Natural killer cell (primary cell): ENCODE results near the gene PLCXD1. TPM values are rescaled to one million over a fixed set of nuclear protein-coding genes. Genes with fewer than 3 reads are reported as not detected.

Experiments
- ATAC-seq, 3 donors: fragments of 150-1000 bp in 2 of 3; fragments of 200-7000 bp in 1 of 3; cut with Tn5 transposase; 1 replicate in 1 of 3; 2 replicates in 2 of 3; pipeline ENCODE4 v1.10.0; 2021; ENCODE audit warnings: mild to moderate bottlenecking in 2 of 3, moderate library complexity in 2 of 3
- DNase-seq, 2 donors: peaks; one replicate each; pipeline versions ENCODE4 v3.0.0 to v3.0.0-alpha.2; 2013 to 2021; ENCODE audit warnings: mixed read lengths in 1 of 2
- H3K27ac ChIP-seq: one replicate; pipeline ENCODE4 v1.5.1; 2013; ENCODE audit warnings: mild to moderate bottlenecking, low read length
- H3K27me3 ChIP-seq: one replicate; pipeline ENCODE4 v1.6.1; 2013; ENCODE audit warnings: low read length; ENCODE audit not compliant: control insufficient read depth, insufficient read depth
- H3K36me3 ChIP-seq: one replicate; pipeline ENCODE4 v1.6.1; 2013; ENCODE audit warnings: low read length; ENCODE audit not compliant: control insufficient read depth, insufficient read depth
- H3K4me1 ChIP-seq: one replicate; pipeline ENCODE4 v1.6.1; 2013; ENCODE audit warnings: low read length; ENCODE audit not compliant: control insufficient read depth, insufficient read depth
- H3K4me3 ChIP-seq: one replicate; pipeline ENCODE4 v1.5.1; 2013; ENCODE audit warnings: low read length
- H3K9me3 ChIP-seq: one replicate; pipeline ENCODE4 v1.6.1; 2013; ENCODE audit warnings: low read length; ENCODE audit not compliant: control insufficient read depth, insufficient read depth
- H3K27ac Mint-ChIP-seq, 2 donors: one replicate each; pipeline ENCODE4 v1.8.0; 2022; ENCODE audit warnings: mild to moderate bottlenecking in 2 of 2, mixed read lengths in 2 of 2, moderate library complexity in 1 of 2
- H3K27me3 Mint-ChIP-seq, 2 donors: one replicate each; pipeline ENCODE4 v1.8.0; 2022; ENCODE audit warnings: low read depth in 2 of 2, mixed read lengths in 2 of 2
- H3K36me3 Mint-ChIP-seq: one replicate; pipeline ENCODE4 v1.8.0; 2022; ENCODE audit warnings: mixed read lengths
- H3K4me1 Mint-ChIP-seq, 2 donors: one replicate each; pipeline ENCODE4 v1.8.0; 2022; ENCODE audit warnings: mixed read lengths in 2 of 2
- H3K4me3 Mint-ChIP-seq: one replicate; pipeline ENCODE4 v1.8.0; 2022; ENCODE audit warnings: mild to moderate bottlenecking, moderate library complexity, mixed read lengths
- H3K9me3 Mint-ChIP-seq, 2 donors: one replicate each; pipeline ENCODE4 v1.8.0; 2022; ENCODE audit warnings: mixed read lengths in 2 of 2
- WGBS: methylation state at CpG from one replicate; pipeline ENCODE4 v1.1.7; 2013; ENCODE audit warnings: missing lambda C conversion rate; ENCODE audit not compliant: insufficient coverage; 5-methylcytosine and 5-hydroxymethylcytosine counted together
- intact Hi-C: fragments of 100-400 bp; cut with micrococcal nuclease; formaldehyde crosslinking; loops from one replicate; pipeline ENCODE4 v1.14.2; 2022
- total RNA-seq, 4 donors: library from RNA; stranded (reverse); fragments of 120-200 nt in 1 of 4; gene quantifications; one replicate each; pipeline versions ENCODE4 v1.2.3 to v1.2.4, GENCODE V29; 2013 to 2022
- TF ChIP-seq, protein P1 (sequence below): fragments of 200-600 bp; IDR thresholded peaks from one replicate; pipeline ENCODE4 v1.8.0; 2022; ENCODE audit warnings: antibody characterized with exemption

The PLCXD1 gene
- total RNA-seq, 3 donors from 2014 or later (not counting 1 experiment from before 2014, with no cell fraction given): 16.3 to 20.9 (median 16.6) TPM

DNA sequence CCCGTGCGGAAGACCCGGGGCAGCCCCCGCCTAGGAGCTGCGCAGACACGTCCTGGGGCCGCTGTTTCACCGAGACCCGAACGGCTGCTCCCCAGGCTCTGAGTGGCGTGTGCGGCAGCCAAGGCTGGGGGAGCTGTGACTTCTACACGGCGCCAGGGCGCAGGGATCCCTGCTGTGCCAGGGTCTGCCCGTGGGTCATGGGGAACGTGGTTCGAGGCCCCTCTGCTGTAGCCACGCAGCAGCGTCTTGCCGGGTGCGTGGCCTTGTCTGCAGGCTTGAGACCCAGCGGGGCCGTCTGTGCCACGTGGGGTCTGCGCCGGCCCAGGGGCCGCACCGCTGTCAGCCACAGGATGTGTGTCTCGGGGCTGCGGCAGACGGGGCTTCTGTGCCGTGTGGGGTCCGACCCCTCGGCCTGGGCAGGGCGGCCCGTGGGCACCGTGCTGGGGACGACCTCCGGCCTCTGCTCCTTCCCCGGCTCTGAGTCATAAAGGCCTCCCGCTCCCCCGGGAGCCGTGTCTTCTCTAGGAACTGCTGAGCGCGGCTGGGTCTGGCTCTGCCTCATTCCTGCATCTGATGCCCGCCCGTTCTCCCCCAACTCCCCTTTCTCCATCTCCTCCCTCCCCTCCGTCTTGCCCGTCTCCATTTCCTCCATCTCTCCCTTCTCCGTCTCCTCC lies 50.1 kb downstream of the PLCXD1 start:
- ATAC-seq: peak; percentile 57 to 77 (median 61)
- peaks cover 16% of the 10 kb centered on the region for H3K4me1 ChIP-seq
- DNase-seq: peak in 1 of 2 donors; percentile 44
- TF ChIP-seq, protein P1, sequence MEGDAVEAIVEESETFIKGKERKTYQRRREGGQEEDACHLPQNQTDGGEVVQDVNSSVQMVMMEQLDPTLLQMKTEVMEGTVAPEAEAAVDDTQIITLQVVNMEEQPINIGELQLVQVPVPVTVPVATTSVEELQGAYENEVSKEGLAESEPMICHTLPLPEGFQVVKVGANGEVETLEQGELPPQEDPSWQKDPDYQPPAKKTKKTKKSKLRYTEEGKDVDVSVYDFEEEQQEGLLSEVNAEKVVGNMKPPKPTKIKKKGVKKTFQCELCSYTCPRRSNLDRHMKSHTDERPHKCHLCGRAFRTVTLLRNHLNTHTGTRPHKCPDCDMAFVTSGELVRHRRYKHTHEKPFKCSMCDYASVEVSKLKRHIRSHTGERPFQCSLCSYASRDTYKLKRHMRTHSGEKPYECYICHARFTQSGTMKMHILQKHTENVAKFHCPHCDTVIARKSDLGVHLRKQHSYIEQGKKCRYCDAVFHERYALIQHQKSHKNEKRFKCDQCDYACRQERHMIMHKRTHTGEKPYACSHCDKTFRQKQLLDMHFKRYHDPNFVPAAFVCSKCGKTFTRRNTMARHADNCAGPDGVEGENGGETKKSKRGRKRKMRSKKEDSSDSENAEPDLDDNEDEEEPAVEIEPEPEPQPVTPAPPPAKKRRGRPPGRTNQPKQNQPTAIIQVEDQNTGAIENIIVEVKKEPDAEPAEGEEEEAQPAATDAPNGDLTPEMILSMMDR: no peak
- H3K27me3 Mint-ChIP-seq: no peaks in the 10 kb centered on the region
- H3K4me3 ChIP-seq: no peak overlapping the region
- 4% methylated on average over 51 of the region's 51 CpGs for WGBS
- intact Hi-C loops: no loop called here
- peaks cover 14% of the 10 kb centered on the region for H3K27me3 ChIP-seq
- no peaks in the 10 kb centered on the region for H3K36me3 Mint-ChIP-seq
- H3K4me1 Mint-ChIP-seq: no peaks in the 10 kb centered on the region
- no peaks in the 10 kb centered on the region for H3K9me3 Mint-ChIP-seq
- peak overlapping the region; percentile 45 for H3K4me3 Mint-ChIP-seq
- H3K9me3 ChIP-seq: no peaks in the 10 kb centered on the region
- peaks cover 3% of the 10 kb centered on the region for H3K36me3 ChIP-seq
- no peak overlapping the region for H3K27ac Mint-ChIP-seq
- H3K27ac ChIP-seq: no peak overlapping the region

DNA sequence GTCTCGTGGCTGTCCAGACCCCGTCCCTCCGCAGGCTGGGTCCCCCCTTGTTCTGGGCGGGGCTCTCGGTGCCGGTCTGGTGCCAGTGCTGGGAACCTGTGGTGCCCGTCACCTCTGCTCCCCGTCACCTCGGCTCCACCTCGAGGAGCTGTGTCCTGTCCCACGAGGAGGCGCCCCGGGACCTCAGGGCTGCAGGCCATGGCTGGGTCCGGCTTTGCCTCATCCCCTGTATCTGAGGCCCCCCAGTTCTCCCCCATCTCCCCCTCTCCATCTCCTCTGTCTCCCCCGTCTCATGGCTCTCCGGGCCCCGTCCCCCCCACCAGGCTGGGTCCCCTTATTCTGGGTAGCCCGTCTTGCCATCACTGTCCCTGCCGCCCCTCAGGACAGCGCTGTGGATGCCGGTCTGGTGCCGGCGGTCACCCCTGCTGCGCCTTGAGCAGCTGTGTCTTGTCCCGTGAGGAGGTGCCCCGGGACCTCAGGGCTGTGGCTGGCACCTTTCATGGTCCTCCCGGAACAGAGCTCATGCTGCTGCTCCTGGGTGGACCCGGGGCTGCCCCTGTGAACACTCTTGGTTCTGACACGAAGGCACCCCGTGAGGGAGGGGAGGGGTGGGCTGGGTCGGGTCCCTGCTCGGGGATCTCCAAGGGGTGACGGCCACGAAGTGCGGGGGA lies 50.8 kb downstream of the PLCXD1 start:
- Histone ChIP-seq H3K27ac (no peak overlapping the region), H3K36me3 (peaks cover 3% of the 10 kb centered on the region), H3K9me3 (no peaks in the 10 kb centered on the region), H3K4me3 (no peak overlapping the region), H3K27me3 (peaks cover 14% of the 10 kb centered on the region), H3K4me1 (peaks cover 16% of the 10 kb centered on the region)
- TF ChIP-seq, protein P1: no peak
- Mint-ChIP-seq H3K36me3 (no peaks in the 10 kb centered on the region), H3K27me3 (no peaks in the 10 kb centered on the region), H3K27ac (no peak overlapping the region), H3K4me1 (no peaks in the 10 kb centered on the region), H3K9me3 (no peaks in the 10 kb centered on the region), H3K4me3 (peak overlapping the region; percentile 45)
- 66% methylated on average over 34 of the region's 35 CpGs for WGBS
- DNase-seq (no peak), ATAC-seq (peak in 1 of 3 donors; percentile 10)
- intact Hi-C loops: no loop called here

DNA sequence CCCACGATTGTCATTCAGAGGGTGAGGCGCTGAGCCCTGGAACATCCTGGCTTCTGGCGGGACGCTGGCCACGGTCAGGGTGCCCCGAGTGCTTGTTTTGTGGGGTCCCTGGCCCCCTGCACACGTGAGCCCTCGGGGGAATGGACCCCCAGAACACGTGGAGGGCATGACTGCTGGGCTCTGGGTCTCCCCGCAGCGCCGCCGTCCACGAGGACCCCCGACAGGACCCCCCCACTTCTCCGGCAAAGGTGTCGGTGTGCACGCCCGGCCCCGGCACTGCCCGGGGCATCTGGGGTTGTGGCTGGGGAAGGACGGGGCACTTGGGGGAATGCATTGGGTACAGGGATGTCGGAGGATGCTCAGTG lies 51.3 kb downstream of the PLCXD1 start:
- H3K27ac Mint-ChIP-seq: no peak overlapping the region
- 94% methylated on average over 23 of the region's 23 CpGs for WGBS
- no peaks in the 10 kb centered on the region for H3K4me1 Mint-ChIP-seq
- TF ChIP-seq, protein P1: no peak
- Histone ChIP-seq H3K9me3 (no peaks in the 10 kb centered on the region), H3K27me3 (peaks cover 14% of the 10 kb centered on the region), H3K4me1 (peaks cover 16% of the 10 kb centered on the region), H3K27ac (no peak overlapping the region), H3K4me3 (no peak overlapping the region), H3K36me3 (peaks cover 3% of the 10 kb centered on the region)
- H3K36me3 Mint-ChIP-seq: no peaks in the 10 kb centered on the region
- intact Hi-C loops: no loop called here
- DNase-seq (no peak), ATAC-seq (no peak)
- no peak overlapping the region for H3K4me3 Mint-ChIP-seq
- no peaks in the 10 kb centered on the region for H3K27me3 Mint-ChIP-seq
- no peaks in the 10 kb centered on the region for H3K9me3 Mint-ChIP-seq
